ENCODE data around the gene FHIT. TPM values are rescaled to one million over a fixed set of nuclear protein-coding genes. Genes with fewer than 3 reads are reported as not detected.

FHIT gene
- polyA plus RNA-seq, 1 experiment: 0.11 TPM

DNA sequence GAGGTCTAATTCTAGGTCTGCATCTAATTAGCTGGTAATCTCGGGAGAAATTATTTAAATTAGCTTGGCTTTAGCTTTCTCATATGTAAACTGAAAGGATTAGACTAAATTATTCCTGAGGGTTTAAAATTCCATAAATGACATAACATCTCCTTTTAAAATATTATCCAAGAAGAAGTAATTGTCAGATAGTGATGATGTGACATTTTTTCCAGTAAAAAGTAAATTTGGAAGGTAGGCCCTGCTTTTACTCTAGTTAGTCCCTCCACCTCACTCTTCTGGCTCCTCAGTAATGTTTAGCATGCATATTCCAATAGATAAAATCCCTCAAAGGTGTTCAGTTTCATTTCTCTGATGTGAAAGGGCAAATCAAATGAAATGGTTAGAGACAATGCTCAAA is 215.7 kb downstream of the FHIT start:
- POLR2A ChIA-PET: no interaction called here
- Histone ChIP-seq H3K4me3 (ENCODE audit: low read depth, low read length) (no peak overlapping the region), H3K36me3 (ENCODE audit: control insufficient read depth, insufficient read depth, low read length) (no peaks in the 10 kb centered on the region), H3K27me3 (ENCODE audit: control insufficient read depth, insufficient read depth, low read length) (no peaks in the 10 kb centered on the region)
- TF ChIP-seq, protein P1, sequence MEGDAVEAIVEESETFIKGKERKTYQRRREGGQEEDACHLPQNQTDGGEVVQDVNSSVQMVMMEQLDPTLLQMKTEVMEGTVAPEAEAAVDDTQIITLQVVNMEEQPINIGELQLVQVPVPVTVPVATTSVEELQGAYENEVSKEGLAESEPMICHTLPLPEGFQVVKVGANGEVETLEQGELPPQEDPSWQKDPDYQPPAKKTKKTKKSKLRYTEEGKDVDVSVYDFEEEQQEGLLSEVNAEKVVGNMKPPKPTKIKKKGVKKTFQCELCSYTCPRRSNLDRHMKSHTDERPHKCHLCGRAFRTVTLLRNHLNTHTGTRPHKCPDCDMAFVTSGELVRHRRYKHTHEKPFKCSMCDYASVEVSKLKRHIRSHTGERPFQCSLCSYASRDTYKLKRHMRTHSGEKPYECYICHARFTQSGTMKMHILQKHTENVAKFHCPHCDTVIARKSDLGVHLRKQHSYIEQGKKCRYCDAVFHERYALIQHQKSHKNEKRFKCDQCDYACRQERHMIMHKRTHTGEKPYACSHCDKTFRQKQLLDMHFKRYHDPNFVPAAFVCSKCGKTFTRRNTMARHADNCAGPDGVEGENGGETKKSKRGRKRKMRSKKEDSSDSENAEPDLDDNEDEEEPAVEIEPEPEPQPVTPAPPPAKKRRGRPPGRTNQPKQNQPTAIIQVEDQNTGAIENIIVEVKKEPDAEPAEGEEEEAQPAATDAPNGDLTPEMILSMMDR (IDR thresholded peaks at IDR 0.05; ENCODE audit: insufficient read depth, low read depth, low read length): no peak
- CTCF ChIA-PET: no interaction called here
- no peak for DNase-seq (ENCODE audit: low read depth)

DNA sequence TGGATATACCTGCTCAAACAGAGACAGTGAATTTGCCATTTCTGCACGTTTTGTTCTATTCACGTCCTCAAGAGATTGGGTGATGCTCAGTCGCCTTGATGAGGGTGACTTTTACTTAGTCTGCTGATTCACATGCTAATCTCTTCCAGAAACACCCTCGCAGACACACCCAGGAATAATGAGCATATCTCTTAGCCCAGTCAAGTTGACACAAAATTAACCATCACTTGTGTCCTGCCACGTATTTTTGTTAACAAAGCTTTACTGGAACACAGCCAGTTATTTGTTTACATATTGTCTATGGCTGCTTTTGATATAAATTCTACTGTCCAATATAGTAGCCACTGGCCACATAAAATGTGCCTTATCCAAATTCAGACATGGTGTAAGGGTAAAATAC is 218.3 kb downstream of the FHIT start:
- no peak overlapping the region for H3K4me3 ChIP-seq (ENCODE audit: low read depth, low read length)
- H3K27me3 ChIP-seq (ENCODE audit: control insufficient read depth, insufficient read depth, low read length): no peaks in the 10 kb centered on the region
- H3K36me3 ChIP-seq (ENCODE audit: control insufficient read depth, insufficient read depth, low read length): no peaks in the 10 kb centered on the region
- POLR2A ChIA-PET: no interaction called here
- TF ChIP-seq, protein P1 (IDR thresholded peaks at IDR 0.05; ENCODE audit: insufficient read depth, low read depth, low read length): no peak
- no peak for DNase-seq (ENCODE audit: low read depth)
- CTCF ChIA-PET: no interaction called here

DNA sequence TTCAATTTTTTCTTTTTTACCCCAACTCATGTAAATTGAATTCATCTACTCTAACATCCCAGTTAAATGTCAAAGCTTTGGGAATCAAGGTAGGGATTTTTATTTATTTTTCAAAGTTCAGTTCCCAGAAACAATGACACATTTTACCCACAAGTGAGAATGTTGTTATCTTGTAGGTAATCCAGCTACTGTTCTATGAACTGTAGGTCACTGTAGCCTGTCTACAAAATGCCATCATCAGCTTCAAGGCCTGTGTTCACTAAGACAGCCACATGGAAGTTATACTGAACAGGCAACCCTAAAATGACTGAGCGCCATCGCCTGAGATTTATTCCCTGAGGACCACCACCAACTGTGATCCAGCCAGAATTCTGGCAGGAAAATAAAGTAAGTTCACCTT is 219.7 kb downstream of the FHIT start:
- no peak for DNase-seq (ENCODE audit: low read depth)
- Histone ChIP-seq H3K4me3 (ENCODE audit: low read depth, low read length) (no peak overlapping the region), H3K36me3 (ENCODE audit: control insufficient read depth, insufficient read depth, low read length) (no peaks in the 10 kb centered on the region), H3K27me3 (ENCODE audit: control insufficient read depth, insufficient read depth, low read length) (no peaks in the 10 kb centered on the region)
- POLR2A ChIA-PET: no interaction called here
- TF ChIP-seq, protein P1 (IDR thresholded peaks at IDR 0.05; ENCODE audit: insufficient read depth, low read depth, low read length): no peak
- CTCF ChIA-PET: interaction anchor here (0.6 kb wide), 1 partner anchor 29 kb away, joined by 5 read pairs; no protein-coding TSS in a partner anchor

DNA sequence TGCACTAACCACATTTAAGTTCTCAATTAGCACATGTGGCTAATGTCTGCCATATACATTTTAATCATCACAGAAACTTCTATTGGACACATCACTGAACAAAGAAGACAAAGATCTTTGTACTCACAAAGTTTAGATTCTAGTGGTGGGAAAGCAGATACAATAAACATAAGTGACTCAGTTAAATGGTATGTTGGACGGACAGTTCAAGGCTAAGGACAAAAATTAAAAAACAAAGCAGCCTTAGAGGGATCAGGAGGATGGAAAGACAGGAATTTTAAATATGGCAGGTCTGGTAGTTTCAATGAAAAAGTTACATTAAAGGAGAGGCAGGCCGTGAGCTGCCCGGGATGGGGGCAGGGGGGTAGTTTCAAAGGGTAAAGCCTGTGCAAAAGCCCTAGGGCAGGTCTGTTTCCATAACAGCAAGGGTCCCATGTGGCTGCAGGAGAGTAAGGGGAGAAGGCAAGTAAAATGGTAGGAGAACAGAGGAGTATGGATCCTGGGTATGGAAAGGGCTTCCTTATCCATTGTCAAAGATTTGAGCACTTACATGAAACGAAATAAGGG is 220.7 kb downstream of the FHIT start:
- Histone ChIP-seq H3K4me3 (ENCODE audit: low read depth, low read length) (no peak overlapping the region), H3K27me3 (ENCODE audit: control insufficient read depth, insufficient read depth, low read length) (no peaks in the 10 kb centered on the region), H3K36me3 (ENCODE audit: control insufficient read depth, insufficient read depth, low read length) (no peaks in the 10 kb centered on the region)
- DNase-seq (ENCODE audit: low read depth): no peak
- TF ChIP-seq, protein P1 (IDR thresholded peaks at IDR 0.05; ENCODE audit: insufficient read depth, low read depth, low read length): no peak
- ChIA-PET POLR2A (no interaction called here), CTCF (no interaction called here)

DNA sequence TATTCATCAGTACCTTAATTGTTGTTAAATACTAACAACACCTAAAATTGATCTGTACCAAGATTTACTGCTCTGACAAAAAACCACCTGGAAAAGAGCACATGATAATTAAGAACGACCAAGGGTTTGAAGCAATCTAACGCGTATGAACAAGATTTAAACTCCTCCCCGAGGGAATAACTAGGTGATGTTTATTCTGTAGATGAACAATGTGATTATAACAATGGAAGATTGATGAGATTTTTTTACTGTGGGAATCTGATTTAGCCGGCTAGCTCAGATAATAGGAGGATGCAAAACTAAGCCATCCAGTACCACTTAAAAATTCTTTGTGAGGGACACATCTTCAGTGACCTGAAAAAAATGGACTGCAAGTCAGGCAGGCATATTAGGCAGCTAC is 222.1 kb downstream of the FHIT start:
- no peak for DNase-seq (ENCODE audit: low read depth)
- H3K36me3 ChIP-seq (ENCODE audit: control insufficient read depth, insufficient read depth, low read length): no peaks in the 10 kb centered on the region
- H3K27me3 ChIP-seq (ENCODE audit: control insufficient read depth, insufficient read depth, low read length): no peaks in the 10 kb centered on the region
- CTCF ChIA-PET: no interaction called here
- TF ChIP-seq, protein P1 (IDR thresholded peaks at IDR 0.05; ENCODE audit: insufficient read depth, low read depth, low read length): no peak
- POLR2A ChIA-PET: no interaction called here
- no peak overlapping the region for H3K4me3 ChIP-seq (ENCODE audit: low read depth, low read length)

Data from BJ (cell line).